Duodenal mucosa (tissue), 2 donors: ENCODE measurements around the gene LPAR2.

ENCODE experiments used
- H3K27ac ChIP-seq: one replicate; pipeline ENCODE4 v1.7.0; 2013; ENCODE audit warnings: low read depth, low read length
- H3K27me3 ChIP-seq, 2 donors: one replicate each; pipeline ENCODE4 v1.7.0; 2013; ENCODE audit warnings: low read length in 2 of 2, control low read depth in 1 of 2; ENCODE audit not compliant: insufficient read depth in 2 of 2, control insufficient read depth in 1 of 2
- H3K36me3 ChIP-seq, 2 donors: one replicate each; pipeline ENCODE4 v1.7.0; 2013; ENCODE audit warnings: low read length in 2 of 2, control low read depth in 1 of 2; ENCODE audit not compliant: insufficient read depth in 2 of 2, control insufficient read depth in 1 of 2
- H3K4me1 ChIP-seq, 2 donors: one replicate each; pipeline ENCODE4 v1.7.0; 2013; ENCODE audit warnings: low read length in 2 of 2, control low read depth in 1 of 2; ENCODE audit not compliant: insufficient read depth in 2 of 2, control insufficient read depth in 1 of 2
- H3K4me3 ChIP-seq, 2 donors: one replicate each; pipeline ENCODE4 v1.7.0; 2013; ENCODE audit warnings: low read length in 2 of 2, low read depth in 1 of 2
- H3K9ac ChIP-seq, 2 donors: one replicate each; pipeline ENCODE4 v1.7.0; 2013; ENCODE audit warnings: low read length in 2 of 2, low read depth in 1 of 2
- H3K9me3 ChIP-seq, 2 donors: one replicate each; pipeline ENCODE4 v1.7.0; 2013; ENCODE audit warnings: low read length in 2 of 2, control low read depth in 1 of 2; ENCODE audit not compliant: control insufficient read depth in 1 of 2

Gene LPAR2

GRCh38 chr19:19653597-19654147 lies 25.7 kb upstream of the LPAR2 start:
- H3K4me3 ChIP-seq: no peak overlapping the region
- no peak overlapping the region for H3K27ac ChIP-seq
- no peaks in the 10 kb centered on the region for H3K9me3 ChIP-seq
- H3K4me1 ChIP-seq: no peaks in the 10 kb centered on the region
- peaks cover 54 to 93% of the 10 kb centered on the region in 2 donors for H3K36me3 ChIP-seq
- no peak overlapping the region for H3K9ac ChIP-seq
- no peaks in the 10 kb centered on the region for H3K27me3 ChIP-seq

GRCh38 chr19:19652482-19653295 lies 24.7 kb upstream of the LPAR2 start:
- Histone ChIP-seq H3K27ac (no peak overlapping the region), H3K9ac (no peak overlapping the region), H3K36me3 (peaks cover 49 to 84% of the 10 kb centered on the region in 2 donors), H3K9me3 (no peaks in the 10 kb centered on the region), H3K4me3 (no peak overlapping the region), H3K27me3 (no peaks in the 10 kb centered on the region), H3K4me1 (no peaks in the 10 kb centered on the region)

- no peak overlapping the region for H3K27ac ChIP-seq
- no peaks in the 10 kb centered on the region for H3K9me3 ChIP-seq
- no peak overlapping the region for H3K4me3 ChIP-seq
- no peaks in the 10 kb centered on the region for H3K4me1 ChIP-seq
- peaks cover 47 to 84% of the 10 kb centered on the region in 2 donors for H3K36me3 ChIP-seq
- no peaks in the 10 kb centered on the region for H3K27me3 ChIP-seq
- no peak overlapping the region for H3K9ac ChIP-seq
Measured at GRCh38 chr19:19651076-19651475, 23.1 kb upstream of the LPAR2 start.

GRCh38 chr19:19650331-19650730 lies 22.3 kb upstream of the LPAR2 start:
- peaks cover 40 to 84% of the 10 kb centered on the region in 2 donors for H3K36me3 ChIP-seq

GRCh38 chr19:19649580-19649995 lies 21.6 kb upstream of the LPAR2 start:
- peaks cover 39 to 83% of the 10 kb centered on the region in 2 donors for H3K36me3 ChIP-seq

More at GRCh38 chr19:19650331-19650730, 22.3 kb upstream of the LPAR2 start:
- H3K9ac ChIP-seq: no peak overlapping the region
- H3K27ac ChIP-seq: no peak overlapping the region
- no peaks in the 10 kb centered on the region for H3K27me3 ChIP-seq
- no peaks in the 10 kb centered on the region for H3K9me3 ChIP-seq
- H3K4me1 ChIP-seq: no peaks in the 10 kb centered on the region
- H3K4me3 ChIP-seq: no peak overlapping the region

GRCh38 chr19:19649155-19649554 lies 21.1 kb upstream of the LPAR2 start:
- H3K36me3 ChIP-seq: peaks cover 35 to 79% of the 10 kb centered on the region in 2 donors

More at GRCh38 chr19:19649580-19649995, 21.6 kb upstream of the LPAR2 start:
- Histone ChIP-seq H3K9me3 (no peaks in the 10 kb centered on the region), H3K4me1 (no peaks in the 10 kb centered on the region), H3K27ac (no peak overlapping the region), H3K4me3 (no peak overlapping the region), H3K9ac (no peak overlapping the region), H3K27me3 (no peaks in the 10 kb centered on the region)

GRCh38 chr19:19647037-19647835 lies 19.2 kb upstream of the LPAR2 start:
- no peaks in the 10 kb centered on the region for H3K27me3 ChIP-seq
- H3K36me3 ChIP-seq: peaks cover 27 to 62% of the 10 kb centered on the region in 2 donors
- H3K9ac ChIP-seq: no peak overlapping the region
- H3K27ac ChIP-seq: no peak overlapping the region
- H3K4me1 ChIP-seq: peaks cover 6 to 8% of the 10 kb centered on the region in 2 donors
- H3K4me3 ChIP-seq: no peak overlapping the region
- no peaks in the 10 kb centered on the region for H3K9me3 ChIP-seq

More at GRCh38 chr19:19649155-19649554, 21.1 kb upstream of the LPAR2 start:
- H3K4me1 ChIP-seq: no peaks in the 10 kb centered on the region
- H3K4me3 ChIP-seq: no peak overlapping the region
- no peak overlapping the region for H3K9ac ChIP-seq
- H3K27ac ChIP-seq: no peak overlapping the region
- H3K9me3 ChIP-seq: no peaks in the 10 kb centered on the region
- H3K27me3 ChIP-seq: no peaks in the 10 kb centered on the region

- H3K27me3 ChIP-seq: no peaks in the 10 kb centered on the region
- no peak overlapping the region for H3K27ac ChIP-seq
- H3K9ac ChIP-seq: no peak overlapping the region
- H3K4me1 ChIP-seq: peaks cover 6 to 15% of the 10 kb centered on the region in 2 donors
- H3K4me3 ChIP-seq: no peak overlapping the region
- peaks cover 14 to 45% of the 10 kb centered on the region in 2 donors for H3K36me3 ChIP-seq
- no peaks in the 10 kb centered on the region for H3K9me3 ChIP-seq
Measured at GRCh38 chr19:19645233-19645870, 17.3 kb upstream of the LPAR2 start.

GRCh38 chr19:19644054-19644388 lies 16.0 kb upstream of the LPAR2 start:
- H3K27me3 ChIP-seq: no peaks in the 10 kb centered on the region
- peak overlapping the region; percentile 84 to 87 for H3K9ac ChIP-seq
- peak overlapping the region in 1 of 2 donors; percentile 96 for H3K4me3 ChIP-seq
- H3K9me3 ChIP-seq: no peaks in the 10 kb centered on the region
- peaks cover 16 to 40% of the 10 kb centered on the region in 2 donors for H3K36me3 ChIP-seq
- peaks cover 6 to 15% of the 10 kb centered on the region in 2 donors for H3K4me1 ChIP-seq
- no peak overlapping the region for H3K27ac ChIP-seq
